GM23248 (cell line): ENCODE data around the gene MRPS15. TPM values are rescaled to one million over a fixed set of nuclear protein-coding genes. Genes with fewer than 3 reads are reported as not detected.
"Not testable (repeated sequence)": the region's sequence is repeated elsewhere in the genome, so short reads cannot be mapped to it uniquely, and the experiment has no call there.

ENCODE experiments used
- DNase-seq: peaks from one replicate; pipeline ENCODE4 v3.0.0-alpha.2; 2015
- H2AFZ ChIP-seq: fragments of 200-600 bp; sonication (generic); 2 replicates; pipeline ENCODE4 v1.6.1; 2016; ENCODE audit warnings: antibody characterized with exemption
- H3F3A ChIP-seq: fragments of 200-600 bp; sonication (generic); 2 replicates; pipeline ENCODE4 v1.6.1; 2016; ENCODE audit warnings: mild to moderate bottlenecking, antibody characterized with exemption, mixed run types; ENCODE audit not compliant: insufficient read depth
- H3K27ac ChIP-seq: fragments of 200-600 bp; sonication (generic); 2 replicates; pipeline ENCODE4 v1.5.1; 2016; ENCODE audit warnings: mild to moderate bottlenecking
- H3K27me3 ChIP-seq: fragments of 200-600 bp; sonication (generic); replicated peaks from 2 replicates; pipeline ENCODE4 v1.6.1; 2016; ENCODE audit warnings: mild to moderate bottlenecking; ENCODE audit not compliant: insufficient read depth
- H3K36me3 ChIP-seq: fragments of 200-600 bp; sonication (generic); 2 replicates; pipeline ENCODE4 v1.6.1; 2016; ENCODE audit warnings: low read depth, mild to moderate bottlenecking
- H3K4me1 ChIP-seq: fragments of 200-600 bp; sonication (generic); 2 replicates; pipeline ENCODE4 v1.6.1; 2016; ENCODE audit warnings: mild to moderate bottlenecking; ENCODE audit not compliant: insufficient read depth
- H3K4me2 ChIP-seq: fragments of 200-600 bp; sonication (generic); one replicate; pipeline ENCODE4 v1.6.1; 2016; ENCODE audit warnings: mild to moderate bottlenecking; ENCODE audit not compliant: unreplicated experiment
- H3K4me3 ChIP-seq: fragments of 200-600 bp; sonication (generic); 2 replicates; pipeline ENCODE4 v1.5.1; 2016; ENCODE audit warnings: mild to moderate bottlenecking
- H3K79me2 ChIP-seq: fragments of 200-600 bp; sonication (generic); 2 replicates; pipeline ENCODE4 v1.6.1; 2016; ENCODE audit warnings: mild to moderate bottlenecking; ENCODE audit not compliant: insufficient read depth
- H3K9ac ChIP-seq: fragments of 200-600 bp; sonication (generic); 2 replicates; pipeline ENCODE4 v1.6.1; 2016; ENCODE audit warnings: mild to moderate bottlenecking
- H3K9me2 ChIP-seq: fragments of 200-600 bp; sonication (generic); 2 replicates; pipeline ENCODE4 v1.6.1; 2016; ENCODE audit warnings: mixed run types, mild to moderate bottlenecking, moderate library complexity; ENCODE audit not compliant: insufficient read depth
- H3K9me3 ChIP-seq: fragments of 200-600 bp; sonication (generic); one replicate; pipeline ENCODE4 v1.6.1; 2017; ENCODE audit warnings: low read depth
- H4K20me1 ChIP-seq: fragments of 200-600 bp; sonication (generic); 2 replicates; pipeline ENCODE4 v1.6.0; 2016; ENCODE audit not compliant: insufficient read depth
- EZH2 ChIP-seq: fragments of 200-600 bp; sonication (generic); IDR thresholded peaks from 2 replicates; pipeline ENCODE4 v1.6.1; 2018; ENCODE audit warnings: antibody characterized with exemption, mild to moderate bottlenecking; ENCODE audit not compliant: insufficient read depth, poor library complexity, severe bottlenecking
- EZH2phosphoT487 ChIP-seq: fragments of 200-600 bp; sonication (generic); IDR thresholded peaks from 2 replicates; pipeline ENCODE4 v1.6.1; 2018; ENCODE audit warnings: antibody characterized with exemption, moderate library complexity, mild to moderate bottlenecking, low read depth; ENCODE audit not compliant: insufficient read depth
- WGBS, 2 experiments: methylation state at CpG; one replicate each; pipeline ENCODE4 v1.1.6; 2015 to 2017; ENCODE audit warnings: low lambda C conversion rate in 2 of 2, low coverage in 1 of 2; ENCODE audit errors: missing lambda C conversion rate in 2 of 2; 5-methylcytosine and 5-hydroxymethylcytosine counted together
- in situ Hi-C: fragments of 300-500 bp; cut with MboI; formaldehyde crosslinking; loops from 2 replicates; pipeline ENCODE4 v1.15.0; 2020
- polyA plus RNA-seq: library from polyadenylated mRNA; unstranded; fragments of >200 nt; fragmentation: Nextera tagmentation; extraction: Ambion mirVana; gene quantifications from 2 replicates; pipeline ENCODE4 v1.2.1, GENCODE V29; 2016
- total RNA-seq: library from RNA; depleted of rRNA; stranded (reverse); fragments of >200 nt; shearing (Covaris generic); gene quantifications from 2 replicates; pipeline ENCODE4 v1.2.3, GENCODE V29; 2014

MRPS15 gene
- total and polyA plus RNA-seq, 2 experiments from 2014 or later = 53.7 to 107 TPM

DNA sequence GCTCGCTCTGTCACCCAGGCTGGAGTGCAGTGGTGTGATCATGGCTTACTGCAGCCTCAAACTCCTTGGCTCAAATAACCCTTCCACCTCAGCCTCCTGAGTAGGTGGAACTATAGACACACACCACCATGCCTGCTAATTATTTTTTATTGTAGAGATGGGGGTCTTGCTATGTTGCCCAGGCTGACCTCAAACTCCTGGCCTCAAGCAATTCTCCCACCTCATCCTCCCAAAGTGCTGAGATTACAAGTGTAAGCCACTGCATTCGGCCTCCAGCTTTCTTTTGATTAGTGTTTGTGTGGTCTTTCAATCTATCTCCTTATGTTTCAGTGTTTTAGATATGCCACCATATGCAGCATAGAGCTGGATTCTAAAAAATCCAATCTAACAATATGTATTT lies 38.4 kb upstream of the MRPS15 start:
- Histone ChIP-seq H4K20me1 (no peaks in the 10 kb centered on the region), H3K4me1 (no peaks in the 10 kb centered on the region), H3K36me3 (no peaks in the 10 kb centered on the region), H3K27ac (no peak overlapping the region), H3F3A (no peaks in the 10 kb centered on the region), H3K9ac (no peak overlapping the region), H3K9me2 (no peaks in the 10 kb centered on the region), H3K9me3 (no peaks in the 10 kb centered on the region), H3K27me3 (peaks cover 28% of the 10 kb centered on the region), H3K4me3 (no peak overlapping the region), H3K79me2 (no peaks in the 10 kb centered on the region), H3K4me2 (no peak overlapping the region), H2AFZ (no peak overlapping the region)
- in situ Hi-C loops = no loop called here
- TF ChIP-seq EZH2 = no peak
- no peak for TF ChIP-seq EZH2phosphoT487
- 53 to 54% methylated on average over 2 of the region's 2 CpGs for WGBS, 2 experiments
- DNase-seq = no peak

GRCh38 chr1:36501911-36502310 lies 37.7 kb upstream of the MRPS15 start:
- H3F3A ChIP-seq, H3K4me2 ChIP-seq, H3K79me2 ChIP-seq, H3K9ac ChIP-seq, H3K4me3 ChIP-seq, H3K9me3 ChIP-seq, H4K20me1 ChIP-seq, in situ Hi-C loops, H3K9me2 ChIP-seq, H2AFZ ChIP-seq, H3K27ac ChIP-seq, DNase-seq, H3K4me1 ChIP-seq, H3K36me3 ChIP-seq: not testable (repeated sequence)
- WGBS, 2 experiments = 66 to 74% methylated on average over 4 of the region's 4 CpGs
- peaks cover 28% of the 10 kb centered on the region for H3K27me3 ChIP-seq

DNA sequence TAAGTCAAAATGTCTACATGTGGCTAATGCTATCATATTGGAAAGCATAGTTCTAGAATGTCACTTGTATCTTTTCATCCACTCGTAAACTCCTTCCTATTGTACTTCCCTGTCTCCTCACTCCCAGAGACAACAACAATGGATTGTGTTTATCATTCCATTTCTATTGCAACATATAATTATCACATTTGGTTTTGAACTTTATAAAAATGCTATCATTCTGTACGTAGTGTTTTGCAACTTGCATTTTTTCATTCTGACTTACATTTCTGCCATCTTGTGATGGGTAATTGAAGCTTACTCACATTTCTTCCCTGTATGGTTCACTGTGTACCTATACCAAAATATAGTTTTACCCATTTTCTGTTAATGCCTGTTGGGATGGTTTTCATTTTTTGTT lies 33.0 kb upstream of the MRPS15 start:
- no peaks in the 10 kb centered on the region for H3F3A ChIP-seq
- no peaks in the 10 kb centered on the region for H3K9me3 ChIP-seq
- no peak overlapping the region for H3K9ac ChIP-seq
- no peaks in the 10 kb centered on the region for H3K36me3 ChIP-seq
- no peaks in the 10 kb centered on the region for H3K9me2 ChIP-seq
- 0 out of 2 replicates have a peak, but pooled peaks cover 3% of the 10 kb centered on the region for H3K27me3 ChIP-seq
- H3K4me1 ChIP-seq = peaks cover 4% of the 10 kb centered on the region; the same call in 1 of the 2 replicates
- in situ Hi-C loops = no loop called here
- H3K4me2 ChIP-seq = no peak overlapping the region
- no peak overlapping the region for H3K4me3 ChIP-seq
- no peak for TF ChIP-seq EZH2phosphoT487
- no peak for TF ChIP-seq EZH2
- 43 to 44% methylated on average over 2 of the region's 2 CpGs for WGBS, 2 experiments
- no peaks in the 10 kb centered on the region for H3K79me2 ChIP-seq
- DNase-seq = no peak
- H4K20me1 ChIP-seq = no peaks in the 10 kb centered on the region
- H3K27ac ChIP-seq = no peak overlapping the region
- no peak overlapping the region for H2AFZ ChIP-seq

GRCh38 chr1:36494971-36495370 lies 30.8 kb upstream of the MRPS15 start:
- no peak for TF ChIP-seq EZH2
- TF ChIP-seq EZH2phosphoT487 = no peak
- Histone ChIP-seq H2AFZ (no peak overlapping the region), H3K36me3 (no peaks in the 10 kb centered on the region), H3K9me3 (no peaks in the 10 kb centered on the region), H3K79me2 (no peaks in the 10 kb centered on the region), H3F3A (no peaks in the 10 kb centered on the region), H3K27me3 (0 out of 2 replicates have a peak, but pooled peaks cover 3% of the 10 kb centered on the region), H3K4me3 (no peak overlapping the region), H3K9me2 (no peaks in the 10 kb centered on the region), H3K9ac (no peak overlapping the region), H3K4me2 (no peak overlapping the region), H3K27ac (no peak overlapping the region), H3K4me1 (peaks cover 4% of the 10 kb centered on the region; the same call in 1 of the 2 replicates), H4K20me1 (no peaks in the 10 kb centered on the region)
- in situ Hi-C loops = no loop called here
- no peak for DNase-seq
- WGBS, 2 experiments = 40 to 41% methylated on average over 5 of the region's 5 CpGs

GRCh38 chr1:36493524-36493923 lies 29.3 kb upstream of the MRPS15 start:
- Histone ChIP-seq H3K4me2 (no peak overlapping the region), H3K27ac (no peak overlapping the region), H3K4me3 (no peak overlapping the region), H4K20me1 (no peaks in the 10 kb centered on the region), H3K9me3 (no peaks in the 10 kb centered on the region), H3K27me3 (0 out of 2 replicates have a peak, but pooled peaks cover 3% of the 10 kb centered on the region), H3K36me3 (no peaks in the 10 kb centered on the region), H3K4me1 (peaks cover 4% of the 10 kb centered on the region; the same call in 1 of the 2 replicates), H3F3A (no peaks in the 10 kb centered on the region), H3K79me2 (no peaks in the 10 kb centered on the region), H2AFZ (no peak overlapping the region), H3K9me2 (no peaks in the 10 kb centered on the region), H3K9ac (no peak overlapping the region)
- in situ Hi-C loops = no loop called here
- no peak for DNase-seq
- TF ChIP-seq EZH2 = no peak
- TF ChIP-seq EZH2phosphoT487 = no peak
- 48 to 52% methylated on average over 9 of the region's 9 CpGs for WGBS, 2 experiments
